Esophagus muscularis mucosa (tissue), 4 donors: ENCODE results near the gene TDRD12.

Experiments
- EP300 ChIP-seq: sonication (generic); formaldehyde crosslinking; IDR thresholded peaks from one replicate; pipeline ENCODE4 v1.6.1; 2017; ENCODE audit warnings: antibody characterized with exemption
- POLR2A ChIP-seq: fragments of 450-650 bp; IDR thresholded peaks from one replicate; pipeline ENCODE4 v1.6.1; 2017; ENCODE audit warnings: antibody characterized with exemption, moderate library complexity, mild to moderate bottlenecking, low read depth
- POLR2AphosphoS5 ChIP-seq, 2 donors: sonication (generic); formaldehyde crosslinking; IDR thresholded peaks; one replicate each; pipeline ENCODE4 v1.6.1; 2017; ENCODE audit warnings: antibody characterized with exemption in 2 of 2
- TF ChIP-seq, protein P1 (sequence below), 3 experiments: fragments of 200-600 bp in 2 of 3; fragments of 450-650 bp in 1 of 3; sonication (generic) in 2 of 3; IDR thresholded peaks; one replicate each; pipeline ENCODE4 v1.5.1; 2017 to 2019; ENCODE audit warnings: antibody characterized with exemption in 3 of 3, mild to moderate bottlenecking in 2 of 3, moderate library complexity in 1 of 3

DNA sequence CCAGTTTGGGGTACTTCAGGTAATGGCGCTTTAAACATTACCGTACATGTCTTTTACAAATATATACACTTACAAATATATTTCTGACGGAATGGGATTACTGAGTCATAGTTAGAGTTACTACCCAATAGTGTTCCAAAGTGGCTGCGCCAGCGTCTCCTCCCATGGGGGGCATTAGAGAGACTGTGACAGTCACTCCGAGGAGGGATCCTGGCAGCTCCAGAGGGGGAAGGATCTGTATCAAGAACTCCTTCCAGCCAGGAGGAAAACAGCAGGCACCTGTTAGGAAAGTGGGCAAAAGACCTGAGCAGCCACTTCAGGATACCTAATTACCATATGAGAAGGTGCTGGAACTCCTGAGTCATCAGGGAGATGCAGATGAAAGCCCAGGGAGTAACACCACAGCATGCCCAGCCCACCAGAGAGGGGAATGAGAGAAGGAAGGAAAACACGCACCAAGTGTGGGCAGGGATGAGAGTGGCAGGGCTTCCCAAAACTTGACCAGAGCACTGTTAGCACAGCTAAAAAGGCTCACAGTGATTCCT lies 97.1 kb downstream of the TDRD12 start:
- TF ChIP-seq, protein P1, sequence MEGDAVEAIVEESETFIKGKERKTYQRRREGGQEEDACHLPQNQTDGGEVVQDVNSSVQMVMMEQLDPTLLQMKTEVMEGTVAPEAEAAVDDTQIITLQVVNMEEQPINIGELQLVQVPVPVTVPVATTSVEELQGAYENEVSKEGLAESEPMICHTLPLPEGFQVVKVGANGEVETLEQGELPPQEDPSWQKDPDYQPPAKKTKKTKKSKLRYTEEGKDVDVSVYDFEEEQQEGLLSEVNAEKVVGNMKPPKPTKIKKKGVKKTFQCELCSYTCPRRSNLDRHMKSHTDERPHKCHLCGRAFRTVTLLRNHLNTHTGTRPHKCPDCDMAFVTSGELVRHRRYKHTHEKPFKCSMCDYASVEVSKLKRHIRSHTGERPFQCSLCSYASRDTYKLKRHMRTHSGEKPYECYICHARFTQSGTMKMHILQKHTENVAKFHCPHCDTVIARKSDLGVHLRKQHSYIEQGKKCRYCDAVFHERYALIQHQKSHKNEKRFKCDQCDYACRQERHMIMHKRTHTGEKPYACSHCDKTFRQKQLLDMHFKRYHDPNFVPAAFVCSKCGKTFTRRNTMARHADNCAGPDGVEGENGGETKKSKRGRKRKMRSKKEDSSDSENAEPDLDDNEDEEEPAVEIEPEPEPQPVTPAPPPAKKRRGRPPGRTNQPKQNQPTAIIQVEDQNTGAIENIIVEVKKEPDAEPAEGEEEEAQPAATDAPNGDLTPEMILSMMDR (IDR thresholded peaks at IDR 0.05) = no peak
- TF ChIP-seq EP300 (no peak), POLR2AphosphoS5 (IDR thresholded peaks at IDR 0.05) (no peak), POLR2A (no peak)
